Activated B cell treated with CpG ODN at 0.5 μM for 24 hours (primary cell): ENCODE results near the gene EREG. TPM values are rescaled to one million over a fixed set of nuclear protein-coding genes. Genes with fewer than 3 reads are reported as not detected.

Experiments
- ATAC-seq: fragments of 200-7000 bp; cut with Tn5 transposase; one replicate; pipeline ENCODE4 v1.10.0; 2021; ENCODE audit warnings: low read depth, mild to moderate bottlenecking, moderate library complexity
- CTCF ChIA-PET: fragments of 350-600 bp; sonication (Branson Sonifier 250); formaldehyde crosslinking; loops from one replicate; lab custom pipeline; 2021; ENCODE audit warnings: antibody characterized with exemption; lab: Charles Lee
- POLR2A ChIA-PET: fragments of 350-600 bp; sonication (Branson Sonifier 250); formaldehyde crosslinking; loops from one replicate; lab custom pipeline; 2021; ENCODE audit warnings: antibody characterized with exemption; lab: Charles Lee
- DNase-seq: peaks from one replicate; pipeline ENCODE4 v3.0.0; 2022
- H3K27ac Mint-ChIP-seq: one replicate; pipeline ENCODE4 v1.8.0; 2020; ENCODE audit warnings: mixed read lengths
- H3K27me3 Mint-ChIP-seq: one replicate; pipeline ENCODE4 v1.8.0; 2021; ENCODE audit warnings: mixed read lengths
- H3K36me3 Mint-ChIP-seq: one replicate; pipeline ENCODE4 v1.8.0; 2021; ENCODE audit warnings: low read depth, mixed read lengths
- H3K4me1 Mint-ChIP-seq: one replicate; pipeline ENCODE4 v1.8.0; 2021; ENCODE audit warnings: mixed read lengths
- H3K4me3 Mint-ChIP-seq: one replicate; pipeline ENCODE4 v1.8.0; 2020; ENCODE audit warnings: mild to moderate bottlenecking, mixed read lengths
- H3K9me3 Mint-ChIP-seq: one replicate; pipeline ENCODE4 v1.8.0; 2020; ENCODE audit warnings: mixed read lengths
- intact Hi-C: fragments of 100-400 bp; cut with micrococcal nuclease; formaldehyde crosslinking; loops from one replicate; pipeline ENCODE4 v1.15.1; 2024
- total RNA-seq: library from RNA; stranded (reverse); gene quantifications from 2 replicates; pipeline ENCODE4 v1.2.3, GENCODE V29; 2022
- TF ChIP-seq, protein P1 (sequence below): fragments of 200-600 bp; IDR thresholded peaks from one replicate; pipeline ENCODE4 v1.8.0; 2022; ENCODE audit warnings: antibody characterized with exemption, mild to moderate bottlenecking

EREG gene
- total RNA-seq, 1 donor from 2014 or later: not detected

DNA sequence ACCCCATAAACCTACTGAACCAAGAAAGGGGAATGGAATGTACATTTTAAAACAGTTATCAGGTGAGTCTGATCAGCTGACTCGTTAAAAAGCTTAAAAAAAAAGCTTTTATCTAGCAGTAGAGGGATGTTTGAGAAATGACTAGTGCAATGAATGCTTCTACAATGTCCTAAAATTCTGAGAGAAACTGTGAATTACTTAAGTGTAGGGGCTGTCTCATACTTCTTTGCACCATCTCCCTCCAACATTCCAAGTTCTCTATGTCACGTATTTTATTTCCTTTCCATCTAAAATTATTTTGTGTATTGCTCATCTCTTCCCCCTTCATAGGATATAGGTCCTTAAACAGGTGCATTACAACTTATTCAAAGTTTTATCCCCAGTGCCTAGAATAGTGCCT is 68.1 kb downstream of the EREG start:
- Mint-ChIP-seq H3K27me3 (peaks cover 10% of the 10 kb centered on the region), H3K36me3 (no peaks in the 10 kb centered on the region), H3K27ac (no peak overlapping the region), H3K4me3 (no peak overlapping the region), H3K4me1 (no peaks in the 10 kb centered on the region), H3K9me3 (no peaks in the 10 kb centered on the region)
- intact Hi-C loops: no loop called here
- CTCF ChIA-PET: no interaction called here
- TF ChIP-seq, protein P1, sequence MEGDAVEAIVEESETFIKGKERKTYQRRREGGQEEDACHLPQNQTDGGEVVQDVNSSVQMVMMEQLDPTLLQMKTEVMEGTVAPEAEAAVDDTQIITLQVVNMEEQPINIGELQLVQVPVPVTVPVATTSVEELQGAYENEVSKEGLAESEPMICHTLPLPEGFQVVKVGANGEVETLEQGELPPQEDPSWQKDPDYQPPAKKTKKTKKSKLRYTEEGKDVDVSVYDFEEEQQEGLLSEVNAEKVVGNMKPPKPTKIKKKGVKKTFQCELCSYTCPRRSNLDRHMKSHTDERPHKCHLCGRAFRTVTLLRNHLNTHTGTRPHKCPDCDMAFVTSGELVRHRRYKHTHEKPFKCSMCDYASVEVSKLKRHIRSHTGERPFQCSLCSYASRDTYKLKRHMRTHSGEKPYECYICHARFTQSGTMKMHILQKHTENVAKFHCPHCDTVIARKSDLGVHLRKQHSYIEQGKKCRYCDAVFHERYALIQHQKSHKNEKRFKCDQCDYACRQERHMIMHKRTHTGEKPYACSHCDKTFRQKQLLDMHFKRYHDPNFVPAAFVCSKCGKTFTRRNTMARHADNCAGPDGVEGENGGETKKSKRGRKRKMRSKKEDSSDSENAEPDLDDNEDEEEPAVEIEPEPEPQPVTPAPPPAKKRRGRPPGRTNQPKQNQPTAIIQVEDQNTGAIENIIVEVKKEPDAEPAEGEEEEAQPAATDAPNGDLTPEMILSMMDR: no peak
- POLR2A ChIA-PET: no interaction called here
- ATAC-seq (no peak), DNase-seq (no peak)

DNA sequence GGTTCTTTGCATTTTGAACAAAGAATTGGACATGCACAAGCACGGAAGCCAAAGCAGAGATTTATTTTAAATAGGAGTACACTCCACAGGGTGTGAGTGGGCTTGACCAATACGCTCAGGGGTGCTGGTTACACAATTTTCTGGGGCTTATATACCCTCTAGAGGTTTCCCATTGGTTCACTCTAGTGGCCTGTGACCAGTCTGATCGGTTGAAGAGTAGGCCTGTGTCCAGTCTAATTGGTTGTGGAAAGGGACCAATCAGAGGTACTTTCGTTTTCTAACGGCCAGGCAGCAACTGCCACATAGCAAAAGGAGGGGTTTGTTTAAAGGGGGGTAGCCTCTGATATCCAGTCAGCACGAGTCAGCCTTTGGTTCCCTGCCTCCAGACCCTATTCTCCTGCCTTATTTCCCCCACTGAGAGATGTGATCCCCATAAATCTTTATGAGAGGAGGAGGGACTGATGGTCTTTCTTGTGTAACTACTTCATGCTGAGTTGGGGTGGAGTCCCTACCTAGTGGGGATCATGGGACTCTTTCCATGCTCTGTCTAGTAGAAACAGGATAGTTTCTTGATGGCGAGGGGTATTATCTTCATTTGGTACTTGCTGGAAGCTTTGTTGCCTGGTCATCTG is 68.7 kb downstream of the EREG start:
- intact Hi-C loops: no loop called here
- Mint-ChIP-seq H3K9me3 (no peaks in the 10 kb centered on the region), H3K4me3 (no peak overlapping the region), H3K4me1 (no peaks in the 10 kb centered on the region), H3K27ac (no peak overlapping the region), H3K36me3 (no peaks in the 10 kb centered on the region), H3K27me3 (peaks cover 10% of the 10 kb centered on the region)
- no peak for DNase-seq
- ChIA-PET POLR2A (no interaction called here), CTCF (no interaction called here)
- TF ChIP-seq, protein P1: no peak
- no peak for ATAC-seq

DNA sequence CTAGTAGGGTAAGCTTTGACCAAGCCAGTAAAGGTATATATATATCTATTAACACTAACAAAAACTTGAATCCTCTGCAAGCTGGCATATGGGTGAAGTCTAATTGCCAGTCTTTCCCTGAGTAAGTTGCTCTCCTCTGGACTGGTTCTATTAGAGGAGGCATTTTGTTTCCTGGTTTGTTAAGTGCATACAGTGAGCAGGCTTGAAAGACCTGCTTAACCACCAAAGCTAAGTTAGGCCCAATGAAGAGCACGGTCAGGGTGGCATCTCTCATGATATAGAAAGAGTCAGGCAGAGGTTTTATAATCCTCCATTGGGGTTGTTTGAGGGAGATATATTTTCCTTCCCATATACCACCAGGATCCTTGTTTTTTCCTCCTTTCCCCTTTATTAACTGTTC is 70.4 kb downstream of the EREG start:
- ATAC-seq (no peak), DNase-seq (no peak)
- ChIA-PET POLR2A (interaction anchor here (0.7 kb wide), 1 partner anchor 9 kb away, joined by 3 read pairs; the partner anchor contains the start of gene AREG), CTCF (no interaction called here)
- Mint-ChIP-seq H3K27ac (no peak overlapping the region), H3K36me3 (no peaks in the 10 kb centered on the region), H3K9me3 (no peaks in the 10 kb centered on the region), H3K4me1 (no peaks in the 10 kb centered on the region), H3K4me3 (no peak overlapping the region), H3K27me3 (peaks cover 10% of the 10 kb centered on the region)
- intact Hi-C loops: no loop called here
- TF ChIP-seq, protein P1: no peak

DNA sequence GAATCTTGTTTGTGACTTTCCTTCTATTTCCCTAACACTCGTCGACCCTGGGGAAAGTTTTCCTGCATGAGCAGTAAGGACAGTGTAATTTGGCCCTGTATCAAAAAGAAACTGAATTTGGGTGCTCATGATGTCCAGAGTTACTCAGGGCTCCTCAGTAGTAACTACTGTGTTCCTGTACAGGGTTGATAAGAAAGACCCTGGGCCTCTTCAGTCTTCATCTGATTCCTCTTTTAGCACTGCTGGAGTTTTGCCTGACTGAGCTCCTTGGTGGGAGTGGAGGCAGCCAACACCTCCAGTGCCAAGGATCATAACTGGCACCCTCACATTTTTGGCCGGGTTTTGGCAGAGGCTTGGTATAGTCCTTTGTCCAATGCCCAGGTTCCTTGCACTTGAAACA is 72.9 kb downstream of the EREG start:
- ChIA-PET POLR2A (no interaction called here), CTCF (interaction anchor here (1.5 kb wide), 1 partner anchor 11 kb away, joined by 3 read pairs; no protein-coding TSS in a partner anchor)
- ATAC-seq (no peak), DNase-seq (no peak)
- Mint-ChIP-seq H3K9me3 (no peaks in the 10 kb centered on the region), H3K27me3 (peaks cover 8% of the 10 kb centered on the region), H3K4me1 (no peaks in the 10 kb centered on the region), H3K27ac (no peak overlapping the region), H3K4me3 (no peak overlapping the region), H3K36me3 (no peaks in the 10 kb centered on the region)
- TF ChIP-seq, protein P1: no peak
- intact Hi-C loops: no loop called here

Other genes with a start within 250 kb of the EREG start
- gene MTHFD2L, start 207.0 kb upstream of the EREG start, total RNA-seq: 12.0 and 14.3 TPM in 2 replicates
- not detected in 2 replicates for gene EPGN, start 56.7 kb upstream of the EREG start, total RNA-seq
- gene AREG, start 80.0 kb downstream of the EREG start, total RNA-seq: 2.1 and 2.2 TPM in 2 replicates